Measurements from ENCODE around the gene KMT2C. TPM values are rescaled to one million over a fixed set of nuclear protein-coding genes. Genes with fewer than 3 reads are reported as not detected.
"Not testable (repeated sequence)": the region's sequence is repeated elsewhere in the genome, so short reads cannot be mapped to it uniquely, and the experiment has no call there.

KMT2C gene
- total and polyA plus RNA-seq, 2 of the 8 experiments (the other 6 are each of a cell fraction or from before 2014, with no cell fraction given) = 9.1 to 40.8 TPM

- H3K36me3 ChIP-seq (ENCODE audit: control insufficient read depth in 2 of 4, insufficient read depth in 4 of 4, low read length in 3 of 4); H3K14ac ChIP-seq (ENCODE audit: insufficient read length); H2BK15ac ChIP-seq (ENCODE audit: low read length); H3K9ac ChIP-seq (replicated peaks in 1 of 4; ENCODE audit: extremely low read depth in 1 of 4, low read depth in 3 of 4, low read length in 3 of 4); H2BK12ac ChIP-seq (ENCODE audit: low read depth, low read length); H4K91ac ChIP-seq (replicated peaks; ENCODE audit: insufficient read length, low read length); H4K20me1 ChIP-seq (replicated peaks in 1 of 2; ENCODE audit: control insufficient read depth in 1 of 2, insufficient read depth in 2 of 2, low read length in 2 of 2); H3K4me2 ChIP-seq (ENCODE audit: insufficient read depth in 1 of 2, low read depth in 2 of 2, low read length in 2 of 2); H3K27me3 ChIP-seq (replicated peaks in 1 of 4; ENCODE audit: control insufficient read depth in 3 of 4, extremely low read depth in 1 of 4, insufficient read depth in 3 of 4, low read length in 3 of 4); FAIRE-seq; H2BK5ac ChIP-seq (ENCODE audit: low read depth, low read length); H2AK5ac ChIP-seq (ENCODE audit: low read depth, low read length); H3K23ac ChIP-seq (ENCODE audit: insufficient read length); H2BK20ac ChIP-seq (ENCODE audit: low read length); H4K8ac ChIP-seq (ENCODE audit: extremely low read depth, insufficient read depth, low read length); H2AFZ ChIP-seq (ENCODE audit: low read length); H3K4me1 ChIP-seq (replicated peaks in 1 of 4; ENCODE audit: control insufficient read depth in 3 of 4, insufficient read depth in 4 of 4, low read length in 3 of 4); H4K5ac ChIP-seq (ENCODE audit: insufficient read length, low read depth, low read length); H3K4ac ChIP-seq (replicated peaks; ENCODE audit: insufficient read length, low read depth, low read length); H3K27ac ChIP-seq (ENCODE audit: low read depth, low read length); H3K18ac ChIP-seq (ENCODE audit: extremely low read depth, low read length); H3K56ac ChIP-seq (replicated peaks; ENCODE audit: insufficient read length, low read depth, low read length); H3K23me2 ChIP-seq (ENCODE audit: low read depth, low read length); H3K79me1 ChIP-seq (ENCODE audit: low read depth, low read length); H3K4me3 ChIP-seq (ENCODE audit: extremely low read depth in 1 of 4, insufficient read depth in 2 of 4, low read depth in 3 of 4, low read length in 4 of 4); DNase-seq (ENCODE audit: low read depth in 1 of 2, low spot score in 2 of 2); H2BK120ac ChIP-seq (replicated peaks; ENCODE audit: low read depth, low read length): not testable (repeated sequence)
- Histone ChIP-seq H3K79me2 (ENCODE audit: control insufficient read depth in 1 of 2, insufficient read depth in 2 of 2, low read length in 2 of 2) (peaks cover 6 to 70% of the 10 kb centered on the region in 2 experiments; a peak in 3 of 4 replicates), H3K9me3 (ENCODE audit: insufficient read depth in 2 of 2, low read depth in 1 of 2, low read length in 1 of 2) (peaks cover 24 to 26% of the 10 kb centered on the region in 2 experiments)
- POLR2A ChIA-PET (ENCODE audit: partially characterized antibody) = interaction anchor here (1.4 kb wide), 1 partner anchor 12 kb away, joined by 3 read pairs; no protein-coding TSS in a partner anchor
- WGBS, 2 experiments (ENCODE audit: extremely low coverage in 1 of 2, insufficient coverage in 1 of 2, insufficient read length in 1 of 2, insufficient replicate concordance in 2 of 2, low coverage in 1 of 2, low lambda C conversion rate in 2 of 2, missing lambda C conversion rate in 1 of 2) = 62% methylated on average over 5 of the region's 5 CpGs; no CpG with 5 or more reads in 1 of the 2 experiments
- CTCF ChIA-PET (ENCODE audit: partially characterized antibody) = interaction anchor here (0.8 to 1.1 kb wide), 2 partner anchors 10 to 14 kb away, joined by 3 read pairs; no protein-coding TSS in a partner anchor
Measured at GRCh38 chr7:152380931-152381578, 54.7 kb downstream of the KMT2C start.

DNA sequence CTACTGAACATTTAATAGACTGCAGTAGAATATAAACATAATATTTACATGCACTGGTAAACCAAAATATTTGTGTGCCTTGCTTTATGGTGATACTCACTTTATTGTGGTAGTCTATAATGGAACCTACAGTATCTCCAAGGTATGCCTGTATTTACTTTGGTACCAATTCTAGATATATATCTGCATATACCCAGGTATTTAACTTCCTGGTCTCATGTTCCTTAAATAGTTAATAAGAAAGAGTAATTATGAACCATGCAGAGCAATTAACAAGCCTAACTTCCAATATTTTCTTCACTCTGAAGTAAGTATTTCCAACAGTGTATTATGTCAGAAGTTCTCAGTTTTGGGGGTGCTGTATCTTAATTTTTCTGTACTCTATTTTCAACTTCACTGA, 57.3 kb downstream of the KMT2C start:
- Histone ChIP-seq H3K79me2 (ENCODE audit: control insufficient read depth in 1 of 2, insufficient read depth in 2 of 2, low read length in 2 of 2) (peaks cover under 1 to 77% of the 10 kb centered on the region in 2 experiments; a peak in 3 of 4 replicates), H3K9me3 (ENCODE audit: insufficient read depth in 2 of 2, low read depth in 1 of 2, low read length in 1 of 2) (peaks cover 19 to 23% of the 10 kb centered on the region in 2 experiments)
- H2AK5ac ChIP-seq (ENCODE audit: low read depth, low read length); H2BK5ac ChIP-seq (ENCODE audit: low read depth, low read length); H3K4me2 ChIP-seq (ENCODE audit: insufficient read depth in 1 of 2, low read depth in 2 of 2, low read length in 2 of 2); H3K27ac ChIP-seq (ENCODE audit: low read depth, low read length); H3K23ac ChIP-seq (ENCODE audit: insufficient read length); H3K14ac ChIP-seq (ENCODE audit: insufficient read length); H4K5ac ChIP-seq (ENCODE audit: insufficient read length, low read depth, low read length); POLR2A ChIA-PET (ENCODE audit: partially characterized antibody); CTCF ChIA-PET (ENCODE audit: partially characterized antibody); H3K79me1 ChIP-seq (ENCODE audit: low read depth, low read length); DNase-seq (ENCODE audit: low read depth in 1 of 2, low spot score in 2 of 2); H3K9ac ChIP-seq (replicated peaks in 1 of 4; ENCODE audit: extremely low read depth in 1 of 4, low read depth in 3 of 4, low read length in 3 of 4); H4K91ac ChIP-seq (replicated peaks; ENCODE audit: insufficient read length, low read length); H4K8ac ChIP-seq (ENCODE audit: extremely low read depth, insufficient read depth, low read length); H3K23me2 ChIP-seq (ENCODE audit: low read depth, low read length); H2BK15ac ChIP-seq (ENCODE audit: low read length); H3K56ac ChIP-seq (replicated peaks; ENCODE audit: insufficient read length, low read depth, low read length); FAIRE-seq; H3K27me3 ChIP-seq (replicated peaks in 1 of 4; ENCODE audit: control insufficient read depth in 3 of 4, extremely low read depth in 1 of 4, insufficient read depth in 3 of 4, low read length in 3 of 4); H3K4ac ChIP-seq (replicated peaks; ENCODE audit: insufficient read length, low read depth, low read length); H2AFZ ChIP-seq (ENCODE audit: low read length); H3K4me1 ChIP-seq (replicated peaks in 1 of 4; ENCODE audit: control insufficient read depth in 3 of 4, insufficient read depth in 4 of 4, low read length in 3 of 4); H2BK120ac ChIP-seq (replicated peaks; ENCODE audit: low read depth, low read length); H2BK20ac ChIP-seq (ENCODE audit: low read length); H3K4me3 ChIP-seq (ENCODE audit: extremely low read depth in 1 of 4, insufficient read depth in 2 of 4, low read depth in 3 of 4, low read length in 4 of 4); H2BK12ac ChIP-seq (ENCODE audit: low read depth, low read length); H3K18ac ChIP-seq (ENCODE audit: extremely low read depth, low read length); H4K20me1 ChIP-seq (replicated peaks in 1 of 2; ENCODE audit: control insufficient read depth in 1 of 2, insufficient read depth in 2 of 2, low read length in 2 of 2); H3K36me3 ChIP-seq (ENCODE audit: control insufficient read depth in 2 of 4, insufficient read depth in 4 of 4, low read length in 3 of 4): not testable (repeated sequence)

Measured in H1 (cell line).